ENCODE results near the gene HOXD10.

DNA sequence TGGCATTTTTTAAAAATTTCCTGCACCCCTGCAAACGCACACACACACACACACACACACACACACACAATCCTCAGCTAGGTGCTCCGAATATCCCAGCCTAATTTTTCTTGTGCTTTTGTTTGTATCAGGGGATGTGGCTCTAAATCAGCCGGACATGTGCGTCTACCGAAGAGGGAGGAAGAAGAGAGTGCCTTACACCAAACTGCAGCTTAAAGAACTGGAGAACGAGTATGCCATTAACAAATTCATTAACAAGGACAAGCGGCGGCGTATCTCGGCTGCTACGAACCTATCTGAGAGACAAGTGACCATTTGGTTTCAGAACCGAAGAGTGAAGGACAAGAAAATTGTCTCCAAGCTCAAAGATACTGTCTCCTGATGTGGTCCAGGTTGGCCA lies 22.2 kb upstream of the HOXD10 start:
- TF ChIP-seq, protein P1, sequence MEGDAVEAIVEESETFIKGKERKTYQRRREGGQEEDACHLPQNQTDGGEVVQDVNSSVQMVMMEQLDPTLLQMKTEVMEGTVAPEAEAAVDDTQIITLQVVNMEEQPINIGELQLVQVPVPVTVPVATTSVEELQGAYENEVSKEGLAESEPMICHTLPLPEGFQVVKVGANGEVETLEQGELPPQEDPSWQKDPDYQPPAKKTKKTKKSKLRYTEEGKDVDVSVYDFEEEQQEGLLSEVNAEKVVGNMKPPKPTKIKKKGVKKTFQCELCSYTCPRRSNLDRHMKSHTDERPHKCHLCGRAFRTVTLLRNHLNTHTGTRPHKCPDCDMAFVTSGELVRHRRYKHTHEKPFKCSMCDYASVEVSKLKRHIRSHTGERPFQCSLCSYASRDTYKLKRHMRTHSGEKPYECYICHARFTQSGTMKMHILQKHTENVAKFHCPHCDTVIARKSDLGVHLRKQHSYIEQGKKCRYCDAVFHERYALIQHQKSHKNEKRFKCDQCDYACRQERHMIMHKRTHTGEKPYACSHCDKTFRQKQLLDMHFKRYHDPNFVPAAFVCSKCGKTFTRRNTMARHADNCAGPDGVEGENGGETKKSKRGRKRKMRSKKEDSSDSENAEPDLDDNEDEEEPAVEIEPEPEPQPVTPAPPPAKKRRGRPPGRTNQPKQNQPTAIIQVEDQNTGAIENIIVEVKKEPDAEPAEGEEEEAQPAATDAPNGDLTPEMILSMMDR (IDR thresholded peaks at IDR 0.05), result no peak
- no peak for TF ChIP-seq POLR2A (IDR thresholded peaks at IDR 0.05)

Data from suprapubic skin (tissue), 3 donors.